ENCODE measurements around the gene SMIM35. TPM values are rescaled to one million over a fixed set of nuclear protein-coding genes. Genes with fewer than 3 reads are reported as not detected.

SMIM35 gene
- total RNA-seq, 1 donor: not detected

GRCh38 chr11:118042796-118043195 lies 44.0 kb downstream of the SMIM35 start:
- Histone ChIP-seq H3K4me3 (ENCODE audit: insufficient read depth, low read length) (no peak overlapping the region), H3K27me3 (ENCODE audit: insufficient read depth, low read length) (no peaks in the 10 kb centered on the region), H3K4me1 (ENCODE audit: insufficient read depth, low read length) (no peaks in the 10 kb centered on the region), H4K20me1 (ENCODE audit: insufficient read depth, low read length) (no peaks in the 10 kb centered on the region), H2AFZ (ENCODE audit: low read length) (no peak overlapping the region), H3K27ac (ENCODE audit: low read depth, low read length) (no peak overlapping the region), H3K79me2 (ENCODE audit: insufficient read depth, low read length) (no peaks in the 10 kb centered on the region), H3K4me2 (ENCODE audit: insufficient read depth, low read length) (no peak overlapping the region), H3K36me3 (ENCODE audit: insufficient read depth, low read length) (no peaks in the 10 kb centered on the region), H3K9me3 (ENCODE audit: low read depth, low read length) (no peaks in the 10 kb centered on the region)
- TF ChIP-seq CTCF (IDR thresholded peaks at IDR 0.05; ENCODE audit: extremely low read depth, low read depth, low read length): no peak
- no peak for DNase-seq (ENCODE audit: insufficient read length, low spot score, missing footprints)

- H3K36me3 ChIP-seq (ENCODE audit: insufficient read depth, low read length): no peaks in the 10 kb centered on the region
- DNase-seq (ENCODE audit: insufficient read length, low spot score, missing footprints): no peak
- H3K27me3 ChIP-seq (ENCODE audit: insufficient read depth, low read length): no peaks in the 10 kb centered on the region
- no peak overlapping the region for H2AFZ ChIP-seq (ENCODE audit: low read length)
- H3K4me1 ChIP-seq (ENCODE audit: insufficient read depth, low read length): no peaks in the 10 kb centered on the region
- H3K4me3 ChIP-seq (ENCODE audit: insufficient read depth, low read length): no peak overlapping the region
- no peak for TF ChIP-seq CTCF (IDR thresholded peaks at IDR 0.05; ENCODE audit: extremely low read depth, low read depth, low read length)
- H3K9me3 ChIP-seq (ENCODE audit: low read depth, low read length): no peaks in the 10 kb centered on the region
- H3K27ac ChIP-seq (ENCODE audit: low read depth, low read length): no peak overlapping the region
- no peaks in the 10 kb centered on the region for H3K79me2 ChIP-seq (ENCODE audit: insufficient read depth, low read length)
- H4K20me1 ChIP-seq (ENCODE audit: insufficient read depth, low read length): no peaks in the 10 kb centered on the region
- H3K4me2 ChIP-seq (ENCODE audit: insufficient read depth, low read length): no peak overlapping the region
Measured at GRCh38 chr11:118042141-118042540, 44.6 kb downstream of the SMIM35 start.

GRCh38 chr11:118033443-118033842 lies 53.3 kb downstream of the SMIM35 start:
- no peaks in the 10 kb centered on the region for H3K36me3 ChIP-seq (ENCODE audit: insufficient read depth, low read length)
- H3K4me3 ChIP-seq (ENCODE audit: insufficient read depth, low read length): no peak overlapping the region
- H3K27ac ChIP-seq (ENCODE audit: low read depth, low read length): no peak overlapping the region
- no peak overlapping the region for H2AFZ ChIP-seq (ENCODE audit: low read length)
- no peak overlapping the region for H3K4me2 ChIP-seq (ENCODE audit: insufficient read depth, low read length)
- no peak for TF ChIP-seq CTCF (IDR thresholded peaks at IDR 0.05; ENCODE audit: extremely low read depth, low read depth, low read length)
- no peak for DNase-seq (ENCODE audit: insufficient read length, low spot score, missing footprints)
- H3K9me3 ChIP-seq (ENCODE audit: low read depth, low read length): no peaks in the 10 kb centered on the region
- H3K27me3 ChIP-seq (ENCODE audit: insufficient read depth, low read length): no peaks in the 10 kb centered on the region
- no peaks in the 10 kb centered on the region for H4K20me1 ChIP-seq (ENCODE audit: insufficient read depth, low read length)
- no peaks in the 10 kb centered on the region for H3K79me2 ChIP-seq (ENCODE audit: insufficient read depth, low read length)
- H3K4me1 ChIP-seq (ENCODE audit: insufficient read depth, low read length): no peaks in the 10 kb centered on the region

GRCh38 chr11:118028626-118029025 lies 58.1 kb downstream of the SMIM35 start:
- Histone ChIP-seq H3K79me2 (ENCODE audit: insufficient read depth, low read length) (no peaks in the 10 kb centered on the region), H3K9me3 (ENCODE audit: low read depth, low read length) (no peaks in the 10 kb centered on the region), H3K27me3 (ENCODE audit: insufficient read depth, low read length) (no peaks in the 10 kb centered on the region), H3K4me1 (ENCODE audit: insufficient read depth, low read length) (no peaks in the 10 kb centered on the region), H2AFZ (ENCODE audit: low read length) (no peak overlapping the region), H3K4me3 (ENCODE audit: insufficient read depth, low read length) (no peak overlapping the region), H3K36me3 (ENCODE audit: insufficient read depth, low read length) (no peaks in the 10 kb centered on the region), H3K4me2 (ENCODE audit: insufficient read depth, low read length) (no peak overlapping the region), H3K27ac (ENCODE audit: low read depth, low read length) (no peak overlapping the region), H4K20me1 (ENCODE audit: insufficient read depth, low read length) (no peaks in the 10 kb centered on the region)
- no peak for TF ChIP-seq CTCF (IDR thresholded peaks at IDR 0.05; ENCODE audit: extremely low read depth, low read depth, low read length)
- DNase-seq (ENCODE audit: insufficient read length, low spot score, missing footprints): no peak
